Urinary bladder (tissue), 4 donors: ENCODE data around the gene DAZAP1. TPM values are rescaled to one million over a fixed set of nuclear protein-coding genes. Genes with fewer than 3 reads are reported as not detected.
A peak's percentile ranks its signal among the peaks of the same experiment; 100 is the strongest.

Experiments
- DNase-seq: peaks from one replicate; pipeline ENCODE4 v3.0.0-alpha.2; 2015; ENCODE audit errors: extremely low spot score
- H3K27ac ChIP-seq: one replicate; pipeline ENCODE4 v1.5.1; 2013; ENCODE audit warnings: low read depth, mild to moderate bottlenecking, moderate library complexity
- H3K36me3 ChIP-seq: one replicate; pipeline ENCODE4 v1.6.1; 2013; ENCODE audit warnings: mild to moderate bottlenecking, moderate library complexity; ENCODE audit not compliant: insufficient read depth
- H3K4me1 ChIP-seq: one replicate; pipeline ENCODE4 v1.6.1; 2013; ENCODE audit warnings: mild to moderate bottlenecking, moderate library complexity; ENCODE audit not compliant: insufficient read depth
- H3K4me3 ChIP-seq: one replicate; pipeline ENCODE4 v1.5.1; 2013; ENCODE audit warnings: low read depth, low read length
- WGBS: extraction: QIAGEN DNeasy Blood & Tissue Kit; methylation state at CpG from one replicate; pipeline ENCODE4 v1.1.7; 2013; 5-methylcytosine and 5-hydroxymethylcytosine counted together
- polyA plus RNA-seq: library from polyadenylated mRNA; stranded (reverse); fragments of 200-250 nt; gene quantifications from one replicate; pipeline ENCODE4 v1.2.3, GENCODE V29; 2013
- total RNA-seq: library from RNA; depleted of rRNA; stranded (reverse); fragments of >200 nt; gene quantifications from one replicate; pipeline ENCODE4 v1.2.3, GENCODE V29; 2014
- donor health status: healthy with polysubstance abuse.
- donor health status: healthy.

The DAZAP1 gene
- total and polyA plus RNA-seq, 2 donors = 37.0 to 71.5 TPM

DNA sequence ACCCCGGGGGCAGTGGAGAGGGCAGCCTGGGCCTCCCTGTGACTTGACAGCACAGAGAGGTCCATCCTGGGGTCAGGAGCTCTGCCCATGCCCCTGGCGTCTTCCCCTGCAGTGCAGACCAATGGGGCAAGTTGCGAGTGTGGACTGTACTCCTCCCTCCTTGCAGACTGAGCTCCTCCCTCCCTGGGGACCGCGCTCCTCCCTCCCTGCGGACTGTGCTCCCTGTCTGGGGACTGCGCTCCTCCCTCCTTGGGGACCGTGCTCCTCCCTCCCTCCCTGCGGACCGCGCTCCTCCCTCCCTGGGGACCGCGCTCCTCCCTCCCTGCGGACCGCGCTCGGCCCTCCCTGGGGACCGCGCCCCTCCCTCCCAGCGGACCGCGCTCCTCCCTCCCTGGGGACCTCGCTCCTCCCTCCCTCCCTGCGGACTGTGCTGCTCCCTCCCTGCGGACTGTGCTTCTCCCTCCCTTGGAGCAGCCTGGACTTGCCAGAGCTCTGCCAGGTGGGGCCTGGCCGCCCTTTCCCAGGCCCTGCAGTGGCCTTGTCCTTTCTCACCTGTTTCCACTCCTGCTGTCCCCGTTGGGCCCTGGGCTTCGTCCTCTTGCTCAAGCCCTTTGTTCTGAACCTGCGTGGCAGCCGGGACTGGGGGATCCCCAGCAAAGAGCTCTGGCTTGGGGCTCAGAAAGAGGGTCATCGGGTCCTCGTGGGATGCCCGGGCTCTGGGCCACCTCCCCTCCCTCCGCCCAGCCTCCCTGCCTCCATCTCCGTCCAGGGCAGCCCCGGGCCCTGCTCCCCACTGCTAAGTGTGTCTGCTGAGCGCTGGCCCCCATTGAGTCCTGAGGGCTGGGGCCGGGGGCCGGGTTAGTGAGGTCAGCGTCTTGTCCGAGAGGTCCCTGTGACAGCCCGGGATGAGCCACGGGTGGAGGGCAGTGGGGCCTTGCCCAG lies 12.9 kb upstream of the DAZAP1 start:
- Histone ChIP-seq H3K4me1 (no peaks in the 10 kb centered on the region), H3K27ac (no peak overlapping the region), H3K4me3 (no peak overlapping the region), H3K36me3 (no peaks in the 10 kb centered on the region)
- WGBS = 60% methylated on average over 43 of the region's 43 CpGs
- DNase-seq = no peak

DNA sequence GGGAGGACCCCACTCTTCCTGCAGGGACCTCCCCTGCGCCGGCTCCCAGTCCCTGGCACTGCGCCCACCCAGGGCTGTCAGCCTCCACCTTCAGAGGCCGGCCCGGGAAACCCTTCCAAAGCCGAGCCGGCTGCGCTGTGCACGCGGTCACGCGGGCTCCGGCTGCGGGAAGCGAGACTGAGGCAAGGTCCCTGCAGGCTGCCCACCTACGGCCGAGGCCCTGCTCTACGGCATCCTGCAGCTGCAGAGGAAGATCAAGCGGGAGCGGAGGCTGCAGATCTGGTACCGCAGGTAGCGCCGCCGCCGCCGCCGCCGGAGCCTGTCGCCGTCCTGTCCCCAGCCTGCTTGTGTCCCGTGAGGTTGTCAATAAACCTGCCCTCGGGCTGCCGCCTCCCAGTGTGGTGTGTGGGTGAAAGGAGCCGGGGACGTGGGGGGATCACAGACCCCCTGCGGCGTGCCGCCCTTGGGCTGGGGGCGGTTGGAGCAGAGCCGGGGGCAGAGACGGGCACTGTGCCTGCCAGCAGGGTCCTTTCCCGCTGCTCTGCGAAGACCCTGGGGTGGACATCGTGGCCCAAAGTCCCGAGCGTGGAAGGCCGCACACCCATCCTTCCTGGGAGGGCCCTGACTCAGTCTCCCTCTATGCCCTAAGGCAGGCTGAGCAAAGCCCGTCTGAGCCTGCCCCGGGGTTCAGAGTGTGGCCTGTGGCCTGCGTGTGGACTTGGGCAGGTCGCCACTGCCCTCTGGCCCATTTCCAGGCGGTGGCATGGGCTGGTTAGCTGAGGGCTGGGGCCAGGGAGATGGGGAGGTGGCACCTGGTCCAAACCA lies 12.0 kb upstream of the DAZAP1 start:
- Histone ChIP-seq H3K36me3 (no peaks in the 10 kb centered on the region), H3K4me1 (no peaks in the 10 kb centered on the region), H3K4me3 (no peak overlapping the region), H3K27ac (no peak overlapping the region)
- DNase-seq = no peak
- 78% methylated on average over 52 of the region's 52 CpGs for WGBS

DNA sequence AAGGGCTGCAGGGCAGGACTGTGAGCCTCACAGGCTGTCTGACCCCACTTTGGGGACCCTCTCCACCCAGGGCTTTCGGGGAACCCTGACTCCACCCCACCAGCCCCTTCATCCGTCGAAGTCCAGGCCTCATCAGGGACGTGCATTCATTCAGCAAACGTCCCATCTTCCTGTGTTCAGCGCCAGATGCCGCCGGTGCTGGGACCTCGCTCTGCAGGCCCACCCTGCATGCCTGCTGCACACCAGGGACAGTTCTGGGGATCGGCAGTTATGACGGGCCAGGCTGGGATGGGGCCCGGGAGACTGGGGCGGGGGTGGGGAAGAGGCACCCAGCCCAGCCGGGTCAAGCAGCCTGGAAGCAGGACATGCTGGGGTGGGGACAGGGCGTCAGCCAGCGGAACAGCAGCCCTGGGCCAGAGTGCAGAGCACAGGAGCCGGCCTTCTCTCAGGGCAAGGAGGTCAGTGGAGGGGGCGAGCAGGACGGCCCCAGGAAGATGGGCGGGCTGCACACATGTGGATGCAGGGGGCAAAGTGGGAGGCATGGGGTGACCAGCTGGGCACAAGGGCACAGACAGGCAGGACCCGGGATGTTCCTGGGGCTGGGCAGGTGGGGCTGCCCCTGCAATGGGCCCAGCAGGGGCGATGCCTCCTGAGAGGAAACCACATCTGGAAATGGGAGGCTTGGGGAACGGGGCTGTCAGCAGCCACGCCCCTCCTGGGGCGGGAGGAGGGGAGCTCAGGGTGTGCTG lies 11.2 kb upstream of the DAZAP1 start:
- no peaks in the 10 kb centered on the region for H3K4me1 ChIP-seq
- H3K36me3 ChIP-seq = no peaks in the 10 kb centered on the region
- WGBS = 41% methylated on average over 25 of the region's 25 CpGs
- no peak overlapping the region for H3K27ac ChIP-seq
- no peak overlapping the region for H3K4me3 ChIP-seq
- no peak for DNase-seq

DNA sequence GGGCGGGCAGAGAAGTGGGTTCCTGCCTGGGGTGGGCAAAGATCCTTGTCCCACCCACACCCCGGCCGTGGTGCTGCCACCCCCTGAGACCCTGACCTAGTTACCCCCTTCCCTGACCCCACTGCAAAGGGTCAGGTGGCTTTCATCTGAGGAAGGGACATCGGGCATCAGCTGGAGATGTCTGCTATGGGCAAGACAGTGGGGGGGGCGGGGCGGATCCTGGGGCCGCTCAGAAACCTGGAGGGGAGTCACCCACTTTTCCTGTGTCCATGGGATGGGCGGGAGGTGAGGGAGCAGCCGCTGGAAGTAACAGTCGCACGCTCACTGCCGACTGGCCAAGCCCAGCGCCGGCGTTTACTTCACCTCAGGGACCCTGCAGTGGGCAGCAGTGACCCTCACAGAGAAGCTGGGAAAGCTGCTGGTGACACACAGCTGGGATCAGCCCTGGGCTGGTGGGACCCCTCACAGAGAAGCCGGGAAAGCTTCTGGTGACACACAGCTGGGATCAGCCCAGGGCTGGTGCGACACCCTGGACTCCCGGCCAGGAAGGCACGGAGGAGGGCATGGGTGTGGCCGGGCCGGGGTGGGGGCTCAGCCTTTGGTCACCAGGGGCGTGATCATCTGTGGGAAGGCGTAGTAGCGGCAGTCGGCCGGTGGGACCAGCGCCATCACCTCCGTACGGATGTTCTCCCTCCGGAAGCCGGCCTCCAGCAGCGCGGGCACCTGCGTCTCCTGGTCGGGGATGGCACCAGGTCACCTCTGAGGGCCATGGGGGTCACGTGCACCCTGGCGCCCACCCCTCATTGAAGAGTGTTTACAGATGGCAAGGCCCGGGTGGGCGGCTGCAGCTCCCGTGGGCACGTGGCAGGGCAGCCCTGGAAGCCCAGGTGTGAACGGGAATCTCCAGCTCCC lies 10.4 kb upstream of the DAZAP1 start:
- Histone ChIP-seq H3K4me1 (no peaks in the 10 kb centered on the region), H3K27ac (no peak overlapping the region), H3K4me3 (no peak overlapping the region), H3K36me3 (no peaks in the 10 kb centered on the region)
- DNase-seq = no peak
- WGBS = 69% methylated on average over 42 of the region's 42 CpGs

DNA sequence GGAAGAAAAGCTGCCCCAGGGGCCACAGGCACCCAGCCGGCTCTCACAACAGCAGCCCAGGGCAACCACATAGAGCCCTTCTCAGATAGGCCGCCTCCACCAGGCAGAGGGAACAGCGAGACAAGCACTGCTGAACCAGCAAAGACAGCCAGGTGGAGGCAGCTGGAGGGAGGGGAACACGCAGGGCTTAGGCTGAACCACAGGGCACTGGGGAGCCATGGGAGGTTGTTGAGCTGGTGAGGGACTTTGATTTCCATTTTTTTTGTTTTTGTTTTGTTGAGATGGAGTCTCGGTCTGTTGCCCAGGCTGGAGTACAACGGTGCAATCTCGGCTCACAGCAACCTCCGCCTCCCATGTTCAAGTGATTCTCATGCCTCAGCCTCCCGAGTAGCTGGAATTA lies 9.5 kb upstream of the DAZAP1 start:
- H3K4me3 ChIP-seq = no peak overlapping the region
- no peak for DNase-seq
- no peak overlapping the region for H3K27ac ChIP-seq
- H3K4me1 ChIP-seq = no peaks in the 10 kb centered on the region
- 92% methylated on average over 9 of the region's 9 CpGs for WGBS
- no peaks in the 10 kb centered on the region for H3K36me3 ChIP-seq

DNA sequence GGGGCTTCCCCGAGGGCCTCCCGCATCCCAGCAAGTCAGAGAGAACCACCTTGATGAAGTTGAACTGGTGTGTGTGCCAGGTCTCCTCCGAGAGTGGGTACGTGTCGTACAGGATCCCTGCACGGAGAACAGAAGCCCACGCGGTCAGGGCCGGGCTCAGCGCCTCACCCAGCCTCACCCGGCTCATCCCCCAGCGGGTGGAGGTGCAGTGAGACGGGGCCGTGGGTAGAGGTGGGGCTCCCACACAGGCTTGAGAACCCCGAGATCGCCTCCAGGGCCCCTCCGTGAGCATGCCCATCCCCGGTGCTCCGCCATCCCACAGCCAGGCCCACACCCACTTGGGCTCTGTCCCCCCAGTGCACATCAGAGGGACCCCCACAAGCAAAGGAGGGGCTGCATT lies 8.3 kb upstream of the DAZAP1 start:
- H3K4me1 ChIP-seq = no peaks in the 10 kb centered on the region
- WGBS = 92% methylated on average over 19 of the region's 19 CpGs

DNA sequence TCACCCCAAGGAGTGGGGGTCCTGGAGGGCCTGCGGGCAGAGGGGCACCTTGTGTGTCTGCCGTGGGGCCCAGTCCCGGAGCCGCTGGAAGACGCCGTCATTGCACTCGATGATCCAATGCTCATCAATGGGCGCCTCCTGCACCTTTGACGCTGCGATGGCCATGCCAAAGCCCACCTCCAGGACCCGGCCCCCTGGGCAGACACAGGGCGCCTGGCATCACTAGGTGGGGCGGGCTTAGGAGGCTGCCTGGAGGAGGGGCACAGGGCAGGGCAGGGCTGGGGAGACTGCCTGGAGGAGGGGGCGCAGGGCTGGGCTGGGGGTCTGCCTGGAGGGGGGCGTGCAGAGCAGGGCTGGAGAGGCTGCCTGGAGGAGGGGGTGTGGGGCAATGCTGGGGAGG lies 7.6 kb upstream of the DAZAP1 start:
- no peaks in the 10 kb centered on the region for H3K4me1 ChIP-seq
- H3K27ac ChIP-seq = no peak overlapping the region
- WGBS = 95% methylated on average over 15 of the region's 15 CpGs
- no peaks in the 10 kb centered on the region for H3K36me3 ChIP-seq
- no peak overlapping the region for H3K4me3 ChIP-seq
- no peak for DNase-seq

More for the DNA sequence above, 8.3 kb upstream of the DAZAP1 start:
- Histone ChIP-seq H3K27ac (no peak overlapping the region), H3K4me3 (no peak overlapping the region), H3K36me3 (no peaks in the 10 kb centered on the region)
- no peak for DNase-seq

DNA sequence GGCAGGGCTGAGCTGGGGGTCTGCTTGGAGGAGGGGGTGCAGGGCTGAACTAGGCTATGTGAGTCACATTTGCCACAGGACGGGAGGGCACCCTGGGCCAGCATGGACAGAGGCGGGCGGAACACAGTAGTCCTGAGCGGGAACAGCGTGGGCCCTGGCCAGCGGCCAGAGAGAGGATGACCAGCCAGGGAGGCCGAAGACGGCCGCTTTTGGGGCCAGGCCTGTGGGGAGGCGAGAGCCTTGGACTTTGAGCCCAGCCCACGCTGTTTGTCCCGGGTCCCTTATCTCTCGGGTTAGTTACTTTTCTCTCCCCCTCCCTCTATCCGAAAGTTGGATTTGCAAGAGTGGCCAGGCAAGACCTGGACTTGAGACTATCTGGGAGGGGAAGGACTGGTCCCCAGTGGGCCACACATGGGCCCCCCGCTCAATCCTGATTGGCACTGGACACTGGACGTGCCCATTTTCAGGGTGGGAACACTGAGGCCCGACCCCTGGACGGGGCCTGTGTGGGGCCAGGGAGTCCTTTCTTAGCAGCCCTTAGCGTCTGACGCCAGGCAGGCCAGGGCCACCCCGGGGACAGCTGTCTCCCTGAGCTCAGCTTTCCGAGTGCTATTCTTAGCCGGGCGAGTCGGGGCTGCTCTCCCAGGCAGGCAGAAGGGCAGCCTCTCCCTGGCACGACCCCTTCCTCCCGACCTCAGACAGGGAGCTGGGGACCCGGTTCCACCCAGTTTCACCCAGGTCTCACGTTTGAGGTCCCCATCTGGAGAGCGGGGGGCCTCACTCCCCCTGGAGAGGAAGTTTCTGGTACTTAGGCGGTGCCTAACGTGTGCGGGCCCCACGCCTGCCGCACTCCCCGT lies 6.9 kb upstream of the DAZAP1 start:
- H3K27ac ChIP-seq = no peak overlapping the region
- H3K4me3 ChIP-seq = peak overlapping the region; percentile 64
- no peaks in the 10 kb centered on the region for H3K36me3 ChIP-seq
- H3K4me1 ChIP-seq = no peaks in the 10 kb centered on the region
- WGBS = 22% methylated on average over 36 of the region's 36 CpGs
- DNase-seq = no peak

DNA sequence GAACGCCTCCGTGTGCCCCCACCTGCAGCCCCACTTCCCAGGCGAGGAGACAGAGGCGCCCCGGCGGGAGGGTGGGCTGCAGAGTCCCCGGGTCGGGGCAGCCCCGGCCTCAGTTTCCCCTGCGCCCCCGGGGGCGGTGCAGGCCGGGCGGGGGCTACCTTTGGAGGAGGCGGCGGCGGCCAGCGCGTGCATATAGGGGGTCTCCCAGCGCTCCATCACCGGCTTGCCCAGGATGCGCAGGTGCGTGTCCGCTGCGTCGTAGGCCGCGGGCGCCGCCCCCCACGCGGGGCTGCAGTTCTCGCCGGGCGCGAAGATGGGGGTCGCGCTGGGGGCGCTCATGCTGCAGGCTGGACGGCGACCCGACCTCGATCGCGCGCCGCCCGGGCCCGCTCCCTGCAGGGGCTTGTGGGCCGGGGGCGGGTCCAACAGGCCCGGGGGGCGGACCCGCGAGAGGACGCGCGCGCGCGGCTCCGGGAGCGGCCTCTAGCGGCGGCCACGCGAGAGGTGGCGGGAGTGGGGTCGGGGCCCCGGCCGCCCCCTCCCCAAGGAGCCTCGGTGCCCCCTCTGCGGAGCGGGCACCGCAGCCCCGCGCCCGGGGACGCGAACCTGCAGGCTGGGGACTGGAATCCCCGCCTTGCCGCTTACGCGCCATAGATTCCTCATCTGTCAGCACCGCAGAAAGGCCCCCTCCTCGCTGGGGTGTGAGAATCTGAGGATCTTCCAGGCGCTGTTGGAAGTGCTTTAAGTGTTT lies 6.1 kb upstream of the DAZAP1 start, which contains the start of gene GAMT:
Gene GAMT, minus strand, starts transcription at position 405 of the 751 bp plus-strand sequence. Its CDS starts 66 bp downstream, at position 339.
- H3K27ac ChIP-seq = no peak within 1 kb of the TSS
- no peak for DNase-seq
- no peaks in the 10 kb centered on the region for H3K36me3 ChIP-seq
- 1% methylated on average over 87 of the region's 87 CpGs for WGBS
- no peaks in the 10 kb centered on the region for H3K4me1 ChIP-seq
- H3K4me3 ChIP-seq = peak within 1 kb of the TSS; percentile 64

DNA sequence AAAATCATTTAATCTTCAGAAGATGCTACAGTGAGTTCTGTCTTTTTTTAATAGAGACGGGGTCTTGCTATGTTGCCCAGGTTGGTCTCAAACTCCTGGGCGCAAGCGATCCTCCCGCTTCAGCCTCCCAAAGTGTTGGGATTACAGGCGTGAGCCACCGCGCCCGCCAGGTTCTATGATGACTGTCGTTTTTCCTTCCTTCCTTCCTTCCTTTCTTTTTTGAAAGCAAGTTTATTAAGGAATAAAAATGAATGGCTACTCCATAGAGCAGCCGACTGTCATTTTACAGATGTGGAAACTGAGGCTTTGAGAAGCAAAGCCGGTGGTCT lies 5.5 kb upstream of the DAZAP1 start:
- Histone ChIP-seq H3K36me3 (no peaks in the 10 kb centered on the region), H3K4me1 (no peaks in the 10 kb centered on the region), H3K4me3 (no peak overlapping the region), H3K27ac (no peak overlapping the region)
- WGBS = 63% methylated on average over 11 of the region's 11 CpGs
- DNase-seq = no peak

DNA sequence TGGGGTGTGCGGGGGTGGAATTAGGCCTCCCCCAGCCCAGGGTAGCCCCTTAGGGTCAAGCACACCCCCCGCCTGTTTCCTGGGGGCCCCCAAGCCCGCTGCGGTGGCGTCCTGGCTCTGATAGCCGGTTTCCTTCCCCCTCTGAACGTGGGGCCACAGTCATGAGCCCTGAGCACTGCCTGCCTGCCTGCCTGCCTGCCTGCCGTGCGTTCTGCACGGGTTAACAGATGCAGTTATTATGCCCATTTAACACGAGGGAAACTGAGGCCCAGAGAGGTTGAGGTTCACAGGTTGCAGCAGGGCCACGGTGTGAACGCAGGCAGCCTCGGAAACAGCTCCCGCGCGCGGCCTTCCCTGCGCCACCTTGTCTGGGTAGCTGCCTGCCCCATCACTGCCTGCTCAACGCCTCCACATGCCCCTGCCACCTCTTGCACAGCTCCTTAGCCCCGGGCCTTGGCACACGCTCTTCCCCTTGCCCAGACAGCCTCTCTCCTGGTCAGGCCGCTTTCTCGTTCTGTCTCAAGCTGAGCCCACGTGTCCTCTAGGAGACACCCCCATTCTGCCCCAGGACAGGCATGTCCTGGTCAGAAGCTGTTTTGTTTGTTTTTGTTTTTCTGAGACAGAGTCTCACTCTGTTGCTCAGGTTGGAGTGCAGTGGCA lies 4.8 kb upstream of the DAZAP1 start:
- no peak for DNase-seq
- H3K36me3 ChIP-seq = no peaks in the 10 kb centered on the region
- no peak overlapping the region for H3K4me3 ChIP-seq
- 65% methylated on average over 25 of the region's 25 CpGs for WGBS
- no peaks in the 10 kb centered on the region for H3K4me1 ChIP-seq
- H3K27ac ChIP-seq = no peak overlapping the region
